Loucy (cell line): Measurements from ENCODE around the gene PTPRA.

Experiments used
- EZH2phosphoT487 ChIP-seq: fragments of 200-600 bp; IDR thresholded peaks from 2 replicates; pipeline ENCODE4 v1.6.1; 2018; ENCODE audit warnings: antibody characterized with exemption, mild to moderate bottlenecking, moderate library complexity, borderline replicate concordance
- TF ChIP-seq, protein P1 (sequence below): fragments of 200-600 bp; sonication (generic); conservative IDR thresholded peaks from 2 replicates; pipeline ENCODE4 v1.5.1; 2014; ENCODE audit warnings: mild to moderate bottlenecking, antibody characterized with exemption, low read length

DNA sequence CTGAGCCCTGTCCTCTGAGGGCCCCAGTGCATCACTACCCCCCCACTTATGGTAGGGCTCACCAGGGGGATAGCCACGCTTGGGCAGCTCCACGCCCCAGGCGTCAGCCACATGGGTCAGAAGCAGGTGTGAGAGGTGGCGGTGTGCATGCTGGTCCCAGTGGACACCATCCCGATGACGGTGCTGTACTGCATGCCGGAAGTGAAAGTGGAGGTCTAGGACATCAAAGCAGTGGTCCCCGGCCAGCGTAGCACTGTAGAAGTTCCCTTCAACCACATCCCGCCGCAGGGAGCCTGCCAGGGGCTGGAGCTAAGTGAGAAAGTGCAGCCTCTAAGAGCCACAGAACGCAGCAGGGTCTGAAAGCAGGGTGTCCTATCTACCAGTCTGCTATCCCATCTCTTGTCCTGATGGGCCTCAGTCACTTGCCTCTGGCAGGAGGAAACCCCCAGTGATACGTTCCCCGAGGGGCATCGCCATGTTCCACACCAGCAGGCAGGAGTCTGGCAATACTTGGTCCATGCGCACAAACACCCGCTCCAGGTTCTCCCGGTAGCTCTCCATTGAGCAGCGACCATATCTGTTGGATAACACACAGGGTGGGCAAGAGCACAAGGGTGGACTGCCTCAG, 35.0 kb upstream of the PTPRA start:
- TF ChIP-seq, protein P1, sequence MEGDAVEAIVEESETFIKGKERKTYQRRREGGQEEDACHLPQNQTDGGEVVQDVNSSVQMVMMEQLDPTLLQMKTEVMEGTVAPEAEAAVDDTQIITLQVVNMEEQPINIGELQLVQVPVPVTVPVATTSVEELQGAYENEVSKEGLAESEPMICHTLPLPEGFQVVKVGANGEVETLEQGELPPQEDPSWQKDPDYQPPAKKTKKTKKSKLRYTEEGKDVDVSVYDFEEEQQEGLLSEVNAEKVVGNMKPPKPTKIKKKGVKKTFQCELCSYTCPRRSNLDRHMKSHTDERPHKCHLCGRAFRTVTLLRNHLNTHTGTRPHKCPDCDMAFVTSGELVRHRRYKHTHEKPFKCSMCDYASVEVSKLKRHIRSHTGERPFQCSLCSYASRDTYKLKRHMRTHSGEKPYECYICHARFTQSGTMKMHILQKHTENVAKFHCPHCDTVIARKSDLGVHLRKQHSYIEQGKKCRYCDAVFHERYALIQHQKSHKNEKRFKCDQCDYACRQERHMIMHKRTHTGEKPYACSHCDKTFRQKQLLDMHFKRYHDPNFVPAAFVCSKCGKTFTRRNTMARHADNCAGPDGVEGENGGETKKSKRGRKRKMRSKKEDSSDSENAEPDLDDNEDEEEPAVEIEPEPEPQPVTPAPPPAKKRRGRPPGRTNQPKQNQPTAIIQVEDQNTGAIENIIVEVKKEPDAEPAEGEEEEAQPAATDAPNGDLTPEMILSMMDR, result no peak
- no peak for TF ChIP-seq EZH2phosphoT487
